ENCODE data around the gene MRPS27. TPM values are rescaled to one million over a fixed set of nuclear protein-coding genes. Genes with fewer than 3 reads are reported as not detected.

The MRPS27 gene
- total and polyA plus RNA-seq, 9 of the 15 experiments (the other 6 are each of a cell fraction or from before 2014, with no cell fraction given): 73.6 to 144 (median 106) TPM

DNA sequence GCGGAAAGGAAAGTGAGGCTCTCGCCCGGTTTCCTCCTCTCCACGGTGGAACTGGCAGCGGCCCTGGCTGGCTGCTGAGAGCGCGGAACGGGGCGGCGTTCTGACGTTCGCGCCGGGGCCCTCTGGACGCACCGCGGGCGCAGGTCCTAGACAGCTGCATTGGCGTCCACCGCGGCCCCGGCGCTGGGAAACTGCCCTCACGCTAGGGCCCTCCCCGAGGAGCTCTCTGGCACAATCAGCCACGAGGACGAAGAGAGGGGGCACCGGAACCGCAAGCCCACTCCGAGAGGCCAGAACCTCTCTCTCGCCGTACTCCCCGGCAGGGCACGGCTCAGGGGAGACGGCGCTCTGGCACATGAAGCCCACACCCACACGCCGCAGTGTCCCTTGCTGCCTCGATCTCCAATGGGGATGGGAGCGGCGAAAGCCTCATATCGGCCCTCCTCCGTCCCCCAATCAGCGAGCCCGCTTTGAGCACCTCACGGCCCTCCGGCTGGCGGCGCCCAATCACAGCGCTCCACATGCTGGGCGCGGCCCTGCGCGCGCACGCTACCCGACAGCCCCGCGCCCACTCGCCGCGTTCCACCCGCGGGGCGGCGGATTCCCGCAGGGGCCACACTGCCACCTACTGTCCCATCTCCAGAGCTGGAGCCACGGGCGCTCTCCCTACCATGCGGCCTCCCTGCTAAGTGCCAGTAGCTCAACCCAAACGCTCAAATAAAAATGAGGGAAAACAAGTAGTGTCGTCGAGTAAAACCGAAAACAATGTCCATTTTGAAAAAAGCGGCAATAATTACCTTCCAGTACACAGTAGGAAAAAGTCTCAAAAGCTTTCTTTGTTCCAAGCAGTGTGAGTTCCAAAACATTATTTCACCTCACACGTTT is 11.8 kb downstream of the MRPS27 start (continued):
- TF ChIP-seq, protein P1, sequence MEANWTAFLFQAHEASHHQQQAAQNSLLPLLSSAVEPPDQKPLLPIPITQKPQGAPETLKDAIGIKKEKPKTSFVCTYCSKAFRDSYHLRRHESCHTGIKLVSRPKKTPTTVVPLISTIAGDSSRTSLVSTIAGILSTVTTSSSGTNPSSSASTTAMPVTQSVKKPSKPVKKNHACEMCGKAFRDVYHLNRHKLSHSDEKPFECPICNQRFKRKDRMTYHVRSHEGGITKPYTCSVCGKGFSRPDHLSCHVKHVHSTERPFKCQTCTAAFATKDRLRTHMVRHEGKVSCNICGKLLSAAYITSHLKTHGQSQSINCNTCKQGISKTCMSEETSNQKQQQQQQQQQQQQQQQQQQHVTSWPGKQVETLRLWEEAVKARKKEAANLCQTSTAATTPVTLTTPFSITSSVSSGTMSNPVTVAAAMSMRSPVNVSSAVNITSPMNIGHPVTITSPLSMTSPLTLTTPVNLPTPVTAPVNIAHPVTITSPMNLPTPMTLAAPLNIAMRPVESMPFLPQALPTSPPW (CRISPR knock-in tag; IDR thresholded peaks at IDR 0.05): no peak; the same call in 1 of the 2 replicates
- TF ChIP-seq CCNT2 (IDR thresholded peaks at IDR 0.05; ENCODE audit: borderline replicate concordance, extremely low read depth, insufficient read length, low read depth, low read length) (peak; percentile 88), FOSL1 (tag; conservative IDR thresholded peaks at IDR 0.05) (0 out of 2 replicates have a peak, but pooled peaks have one; percentile 23), HMG20B (CRISPR knock-in tag; IDR thresholded peaks at IDR 0.05) (no peak; the same call in 1 of the 2 replicates), SMARCB1 (IDR thresholded peaks at IDR 0.05; ENCODE audit: insufficient read length, low read depth) (no peak), TAF1 (IDR thresholded peaks at IDR 0.05; ENCODE audit: control insufficient read depth, extremely low read depth, insufficient read depth, low read length, severe bottlenecking) (peak; percentile 85), ZNF57 (CRISPR knock-in tag; IDR thresholded peaks at IDR 0.05) (no peak), HDGF (IDR thresholded peaks at IDR 0.05) (no peak), ZNF589 (CRISPR knock-in tag; IDR thresholded peaks at IDR 0.05; ENCODE audit: low read depth) (0 out of 2 replicates have a peak, but pooled peaks have one; percentile 52), PHF20 (IDR thresholded peaks at IDR 0.05; ENCODE audit: partially characterized antibody) (peak; percentile 60), THRAP3 (IDR thresholded peaks at IDR 0.05; ENCODE audit: borderline replicate concordance) (no peak), FIP1L1 (IDR thresholded peaks at IDR 0.05; ENCODE audit: low read depth, low read length, poor library complexity, severe bottlenecking) (peak; percentile 78), PYGO2 (tag; IDR thresholded peaks at IDR 0.05) (no peak), KDM5B (IDR thresholded peaks at IDR 0.05; ENCODE audit: insufficient replicate concordance, low read depth, low read length) (peak; percentile 95), ZNF444 (CRISPR knock-in tag; IDR thresholded peaks at IDR 0.05) (no peak), ZNF830 (CRISPR knock-in tag; IDR thresholded peaks at IDR 0.05) (peak; percentile 90; the same call in 1 of the 2 replicates), MTA3 (IDR thresholded peaks at IDR 0.05; ENCODE audit: borderline replicate concordance) (peak; percentile 95; the same call in 1 of the 2 replicates), TOE1 (IDR thresholded peaks at IDR 0.05; ENCODE audit: borderline replicate concordance) (peak; percentile 63; the same call in 1 of the 2 replicates), TOE1 (CRISPR knock-in tag; IDR thresholded peaks at IDR 0.05; ENCODE audit: borderline replicate concordance, low read depth) (peak; percentile 51; the same call in 1 of the 2 replicates), DNMT1 (IDR thresholded peaks at IDR 0.05) (no peak), PHB (CRISPR knock-in tag; IDR thresholded peaks at IDR 0.05) (0 out of 2 replicates have a peak, but pooled peaks have one; percentile 51)
- TF ChIP-seq, protein P2, sequence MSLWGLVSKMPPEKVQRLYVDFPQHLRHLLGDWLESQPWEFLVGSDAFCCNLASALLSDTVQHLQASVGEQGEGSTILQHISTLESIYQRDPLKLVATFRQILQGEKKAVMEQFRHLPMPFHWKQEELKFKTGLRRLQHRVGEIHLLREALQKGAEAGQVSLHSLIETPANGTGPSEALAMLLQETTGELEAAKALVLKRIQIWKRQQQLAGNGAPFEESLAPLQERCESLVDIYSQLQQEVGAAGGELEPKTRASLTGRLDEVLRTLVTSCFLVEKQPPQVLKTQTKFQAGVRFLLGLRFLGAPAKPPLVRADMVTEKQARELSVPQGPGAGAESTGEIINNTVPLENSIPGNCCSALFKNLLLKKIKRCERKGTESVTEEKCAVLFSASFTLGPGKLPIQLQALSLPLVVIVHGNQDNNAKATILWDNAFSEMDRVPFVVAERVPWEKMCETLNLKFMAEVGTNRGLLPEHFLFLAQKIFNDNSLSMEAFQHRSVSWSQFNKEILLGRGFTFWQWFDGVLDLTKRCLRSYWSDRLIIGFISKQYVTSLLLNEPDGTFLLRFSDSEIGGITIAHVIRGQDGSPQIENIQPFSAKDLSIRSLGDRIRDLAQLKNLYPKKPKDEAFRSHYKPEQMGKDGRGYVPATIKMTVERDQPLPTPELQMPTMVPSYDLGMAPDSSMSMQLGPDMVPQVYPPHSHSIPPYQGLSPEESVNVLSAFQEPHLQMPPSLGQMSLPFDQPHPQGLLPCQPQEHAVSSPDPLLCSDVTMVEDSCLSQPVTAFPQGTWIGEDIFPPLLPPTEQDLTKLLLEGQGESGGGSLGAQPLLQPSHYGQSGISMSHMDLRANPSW (CRISPR knock-in tag; IDR thresholded peaks at IDR 0.05): 0 out of 2 replicates have a peak, but pooled peaks have one; percentile 81
- TF ChIP-seq, protein P3, sequence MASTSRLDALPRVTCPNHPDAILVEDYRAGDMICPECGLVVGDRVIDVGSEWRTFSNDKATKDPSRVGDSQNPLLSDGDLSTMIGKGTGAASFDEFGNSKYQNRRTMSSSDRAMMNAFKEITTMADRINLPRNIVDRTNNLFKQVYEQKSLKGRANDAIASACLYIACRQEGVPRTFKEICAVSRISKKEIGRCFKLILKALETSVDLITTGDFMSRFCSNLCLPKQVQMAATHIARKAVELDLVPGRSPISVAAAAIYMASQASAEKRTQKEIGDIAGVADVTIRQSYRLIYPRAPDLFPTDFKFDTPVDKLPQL (IDR thresholded peaks at IDR 0.05; ENCODE audit: extremely low read depth, insufficient read length): no peak
